ENCODE data around the gene PCDH9. TPM values are rescaled to one million over a fixed set of nuclear protein-coding genes. Genes with fewer than 3 reads are reported as not detected.

PCDH9 gene
- total RNA-seq, 1 donor from 2014 or later, result 33.8 TPM

GRCh38 chr13:66995203-66995611 lies 234.9 kb downstream of the PCDH9 start:
- Mint-ChIP-seq H3K27me3 (ENCODE audit: unreplicated experiment) (no peaks in the 10 kb centered on the region), H3K27ac (ENCODE audit: unreplicated experiment) (no peak overlapping the region), H3K9me3 (ENCODE audit: unreplicated experiment) (peaks cover 8% of the 10 kb centered on the region), H3K4me3 (ENCODE audit: unreplicated experiment) (no peak overlapping the region), H3K4me1 (ENCODE audit: unreplicated experiment) (peaks cover 22% of the 10 kb centered on the region), H3K36me3 (ENCODE audit: unreplicated experiment) (no peaks in the 10 kb centered on the region)
- DNase-seq (ENCODE audit: extremely low spot score, unreplicated experiment), result no peak
- TF ChIP-seq CTCF (IDR thresholded peaks at IDR 0.05), result no peak

- Mint-ChIP-seq H3K27ac (ENCODE audit: unreplicated experiment) (peak overlapping the region; percentile 37), H3K9me3 (ENCODE audit: unreplicated experiment) (peaks cover 8% of the 10 kb centered on the region), H3K27me3 (ENCODE audit: unreplicated experiment) (no peaks in the 10 kb centered on the region), H3K4me3 (ENCODE audit: unreplicated experiment) (peak overlapping the region; percentile 41), H3K4me1 (ENCODE audit: unreplicated experiment) (peaks cover 22% of the 10 kb centered on the region), H3K36me3 (ENCODE audit: unreplicated experiment) (no peaks in the 10 kb centered on the region)
- DNase-seq (ENCODE audit: extremely low spot score, unreplicated experiment), result no peak
- no peak for TF ChIP-seq CTCF (IDR thresholded peaks at IDR 0.05)
Observed at GRCh38 chr13:66994517-66995202, 235.5 kb downstream of the PCDH9 start.

GRCh38 chr13:66994097-66994496 lies 236.0 kb downstream of the PCDH9 start:
- Mint-ChIP-seq H3K27ac (ENCODE audit: unreplicated experiment) (peak overlapping the region; percentile 37), H3K9me3 (ENCODE audit: unreplicated experiment) (peaks cover 8% of the 10 kb centered on the region), H3K27me3 (ENCODE audit: unreplicated experiment) (no peaks in the 10 kb centered on the region), H3K4me3 (ENCODE audit: unreplicated experiment) (peak overlapping the region; percentile 41), H3K4me1 (ENCODE audit: unreplicated experiment) (peaks cover 22% of the 10 kb centered on the region), H3K36me3 (ENCODE audit: unreplicated experiment) (no peaks in the 10 kb centered on the region)
- DNase-seq (ENCODE audit: extremely low spot score, unreplicated experiment), result peak; percentile 85
- TF ChIP-seq CTCF (IDR thresholded peaks at IDR 0.05), result peak; percentile 53

- TF ChIP-seq CTCF (IDR thresholded peaks at IDR 0.05), result no peak
- Mint-ChIP-seq H3K4me3 (ENCODE audit: unreplicated experiment) (no peak overlapping the region), H3K9me3 (ENCODE audit: unreplicated experiment) (no peaks in the 10 kb centered on the region), H3K27ac (ENCODE audit: unreplicated experiment) (no peak overlapping the region), H3K4me1 (ENCODE audit: unreplicated experiment) (peaks cover 22% of the 10 kb centered on the region), H3K27me3 (ENCODE audit: unreplicated experiment) (no peaks in the 10 kb centered on the region), H3K36me3 (ENCODE audit: unreplicated experiment) (no peaks in the 10 kb centered on the region)
- no peak for DNase-seq (ENCODE audit: extremely low spot score, unreplicated experiment)
Observed at GRCh38 chr13:66992719-66993118, 237.4 kb downstream of the PCDH9 start.

- H3K4me1 Mint-ChIP-seq (ENCODE audit: unreplicated experiment), result peaks cover 22% of the 10 kb centered on the region
- H3K27ac Mint-ChIP-seq (ENCODE audit: unreplicated experiment), result peak overlapping the region; percentile 28
- no peaks in the 10 kb centered on the region for H3K36me3 Mint-ChIP-seq (ENCODE audit: unreplicated experiment)
- DNase-seq (ENCODE audit: extremely low spot score, unreplicated experiment), result no peak
- H3K27me3 Mint-ChIP-seq (ENCODE audit: unreplicated experiment), result no peaks in the 10 kb centered on the region
- H3K9me3 Mint-ChIP-seq (ENCODE audit: unreplicated experiment), result no peaks in the 10 kb centered on the region
- no peak overlapping the region for H3K4me3 Mint-ChIP-seq (ENCODE audit: unreplicated experiment)
- TF ChIP-seq CTCF (IDR thresholded peaks at IDR 0.05), result no peak
Observed at GRCh38 chr13:66992183-66992582, 238.0 kb downstream of the PCDH9 start.
